H1 (cell line): ENCODE data around the gene HSPA4. TPM values are rescaled to one million over a fixed set of nuclear protein-coding genes. Genes with fewer than 3 reads are reported as not detected.

ENCODE experiments used
- CHD2 ChIP-seq: IDR thresholded peaks from 2 replicates; pipeline ENCODE4 v1.6.1; 2012; ENCODE audit warnings: low read length, improper control_type of control experiment
- KDM5A ChIP-seq: fragments of 200-600 bp; IDR thresholded peaks from 2 replicates; pipeline ENCODE4 v1.7.1; 2012; ENCODE audit warnings: mild to moderate bottlenecking, low read length, inconsistent platforms, mixed read lengths
- NRF1 ChIP-seq: IDR thresholded peaks from 2 replicates; pipeline ENCODE4 v1.6.1; 2011; ENCODE audit warnings: mild to moderate bottlenecking, low read depth, low read length, improper control_type of control experiment
- RBBP5 ChIP-seq: IDR thresholded peaks from 2 replicates; pipeline ENCODE4 v1.7.1; 2012; ENCODE audit warnings: low read depth, mild to moderate bottlenecking, inconsistent platforms, low read length, moderate library complexity, borderline replicate concordance
- SIX5 ChIP-seq: IDR thresholded peaks from 2 replicates; pipeline ENCODE4 v1.6.1; 2011; ENCODE audit warnings: mild to moderate bottlenecking, low read depth, low read length
- TBP ChIP-seq: IDR thresholded peaks from 2 replicates; pipeline ENCODE4 v1.6.1; 2011; ENCODE audit warnings: low read depth, low read length, improper control_type of control experiment
- polyA plus RNA-seq, 7 experiments: library from polyadenylated mRNA; depleted of rRNA in 3 of 7; stranded (reverse) in 5 of 7; unstranded in 2 of 7; fragments of >200 nt in 5 of 7; fragments of 200-250 nt in 2 of 7; gene quantifications; 1 replicate in 5 of 7; 2 replicates in 1 of 7; 4 replicates in 1 of 7; pipeline versions ENCODE4 v1.2.1 to v1.2.3, GENCODE V29; 2011 to 2013; ENCODE audit warnings: missing spikeins in 2 of 7, mixed read lengths in 2 of 7
- total RNA-seq: library from RNA; stranded (reverse); fragmentation: NEBNext Ultra II Directional; extraction: Animal tissue kit (Norgen Biotek cat#: 25700); gene quantifications from 2 replicates; pipeline ENCODE4 v1.2.1, GENCODE V29; 2021
- TF ChIP-seq, protein P1 (sequence below): fragments of 300-600 bp; sonication (generic); IDR thresholded peaks from 2 replicates; pipeline ENCODE4 v1.7.1; 2012; ENCODE audit warnings: low read length, moderate library complexity, mild to moderate bottlenecking, inconsistent platforms; ENCODE audit not compliant: insufficient replicate concordance

HSPA4 gene
- total and polyA plus RNA-seq, 2 of the 8 experiments (the other 6 are each of a cell fraction or from before 2014, with no cell fraction given) = 28.9 to 445 TPM

DNA sequence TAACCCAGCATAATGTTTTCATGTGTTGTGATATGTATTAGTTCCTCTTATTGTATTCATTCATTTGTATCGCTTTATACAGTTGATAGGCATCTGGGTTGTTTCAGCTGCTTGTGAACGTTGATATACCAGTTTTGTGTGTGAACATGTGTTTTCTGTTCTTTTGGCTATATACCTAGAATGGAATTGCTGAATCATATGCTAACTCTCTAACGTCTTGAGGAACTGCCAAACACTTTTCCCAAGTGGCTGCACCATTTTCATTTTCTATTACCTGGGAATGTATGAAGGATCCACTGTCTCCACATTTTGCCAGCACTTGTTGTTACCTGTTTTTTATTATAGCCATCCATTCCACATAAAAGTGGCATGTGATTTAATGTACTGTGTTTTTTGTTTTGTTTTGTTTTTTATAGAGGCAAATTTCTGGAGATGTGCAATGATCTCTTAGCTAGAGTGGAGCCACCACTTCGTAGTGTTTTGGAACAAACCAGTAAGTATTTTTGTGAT is 34.6 kb downstream of the HSPA4 start (continued):
- TF ChIP-seq, protein P1, sequence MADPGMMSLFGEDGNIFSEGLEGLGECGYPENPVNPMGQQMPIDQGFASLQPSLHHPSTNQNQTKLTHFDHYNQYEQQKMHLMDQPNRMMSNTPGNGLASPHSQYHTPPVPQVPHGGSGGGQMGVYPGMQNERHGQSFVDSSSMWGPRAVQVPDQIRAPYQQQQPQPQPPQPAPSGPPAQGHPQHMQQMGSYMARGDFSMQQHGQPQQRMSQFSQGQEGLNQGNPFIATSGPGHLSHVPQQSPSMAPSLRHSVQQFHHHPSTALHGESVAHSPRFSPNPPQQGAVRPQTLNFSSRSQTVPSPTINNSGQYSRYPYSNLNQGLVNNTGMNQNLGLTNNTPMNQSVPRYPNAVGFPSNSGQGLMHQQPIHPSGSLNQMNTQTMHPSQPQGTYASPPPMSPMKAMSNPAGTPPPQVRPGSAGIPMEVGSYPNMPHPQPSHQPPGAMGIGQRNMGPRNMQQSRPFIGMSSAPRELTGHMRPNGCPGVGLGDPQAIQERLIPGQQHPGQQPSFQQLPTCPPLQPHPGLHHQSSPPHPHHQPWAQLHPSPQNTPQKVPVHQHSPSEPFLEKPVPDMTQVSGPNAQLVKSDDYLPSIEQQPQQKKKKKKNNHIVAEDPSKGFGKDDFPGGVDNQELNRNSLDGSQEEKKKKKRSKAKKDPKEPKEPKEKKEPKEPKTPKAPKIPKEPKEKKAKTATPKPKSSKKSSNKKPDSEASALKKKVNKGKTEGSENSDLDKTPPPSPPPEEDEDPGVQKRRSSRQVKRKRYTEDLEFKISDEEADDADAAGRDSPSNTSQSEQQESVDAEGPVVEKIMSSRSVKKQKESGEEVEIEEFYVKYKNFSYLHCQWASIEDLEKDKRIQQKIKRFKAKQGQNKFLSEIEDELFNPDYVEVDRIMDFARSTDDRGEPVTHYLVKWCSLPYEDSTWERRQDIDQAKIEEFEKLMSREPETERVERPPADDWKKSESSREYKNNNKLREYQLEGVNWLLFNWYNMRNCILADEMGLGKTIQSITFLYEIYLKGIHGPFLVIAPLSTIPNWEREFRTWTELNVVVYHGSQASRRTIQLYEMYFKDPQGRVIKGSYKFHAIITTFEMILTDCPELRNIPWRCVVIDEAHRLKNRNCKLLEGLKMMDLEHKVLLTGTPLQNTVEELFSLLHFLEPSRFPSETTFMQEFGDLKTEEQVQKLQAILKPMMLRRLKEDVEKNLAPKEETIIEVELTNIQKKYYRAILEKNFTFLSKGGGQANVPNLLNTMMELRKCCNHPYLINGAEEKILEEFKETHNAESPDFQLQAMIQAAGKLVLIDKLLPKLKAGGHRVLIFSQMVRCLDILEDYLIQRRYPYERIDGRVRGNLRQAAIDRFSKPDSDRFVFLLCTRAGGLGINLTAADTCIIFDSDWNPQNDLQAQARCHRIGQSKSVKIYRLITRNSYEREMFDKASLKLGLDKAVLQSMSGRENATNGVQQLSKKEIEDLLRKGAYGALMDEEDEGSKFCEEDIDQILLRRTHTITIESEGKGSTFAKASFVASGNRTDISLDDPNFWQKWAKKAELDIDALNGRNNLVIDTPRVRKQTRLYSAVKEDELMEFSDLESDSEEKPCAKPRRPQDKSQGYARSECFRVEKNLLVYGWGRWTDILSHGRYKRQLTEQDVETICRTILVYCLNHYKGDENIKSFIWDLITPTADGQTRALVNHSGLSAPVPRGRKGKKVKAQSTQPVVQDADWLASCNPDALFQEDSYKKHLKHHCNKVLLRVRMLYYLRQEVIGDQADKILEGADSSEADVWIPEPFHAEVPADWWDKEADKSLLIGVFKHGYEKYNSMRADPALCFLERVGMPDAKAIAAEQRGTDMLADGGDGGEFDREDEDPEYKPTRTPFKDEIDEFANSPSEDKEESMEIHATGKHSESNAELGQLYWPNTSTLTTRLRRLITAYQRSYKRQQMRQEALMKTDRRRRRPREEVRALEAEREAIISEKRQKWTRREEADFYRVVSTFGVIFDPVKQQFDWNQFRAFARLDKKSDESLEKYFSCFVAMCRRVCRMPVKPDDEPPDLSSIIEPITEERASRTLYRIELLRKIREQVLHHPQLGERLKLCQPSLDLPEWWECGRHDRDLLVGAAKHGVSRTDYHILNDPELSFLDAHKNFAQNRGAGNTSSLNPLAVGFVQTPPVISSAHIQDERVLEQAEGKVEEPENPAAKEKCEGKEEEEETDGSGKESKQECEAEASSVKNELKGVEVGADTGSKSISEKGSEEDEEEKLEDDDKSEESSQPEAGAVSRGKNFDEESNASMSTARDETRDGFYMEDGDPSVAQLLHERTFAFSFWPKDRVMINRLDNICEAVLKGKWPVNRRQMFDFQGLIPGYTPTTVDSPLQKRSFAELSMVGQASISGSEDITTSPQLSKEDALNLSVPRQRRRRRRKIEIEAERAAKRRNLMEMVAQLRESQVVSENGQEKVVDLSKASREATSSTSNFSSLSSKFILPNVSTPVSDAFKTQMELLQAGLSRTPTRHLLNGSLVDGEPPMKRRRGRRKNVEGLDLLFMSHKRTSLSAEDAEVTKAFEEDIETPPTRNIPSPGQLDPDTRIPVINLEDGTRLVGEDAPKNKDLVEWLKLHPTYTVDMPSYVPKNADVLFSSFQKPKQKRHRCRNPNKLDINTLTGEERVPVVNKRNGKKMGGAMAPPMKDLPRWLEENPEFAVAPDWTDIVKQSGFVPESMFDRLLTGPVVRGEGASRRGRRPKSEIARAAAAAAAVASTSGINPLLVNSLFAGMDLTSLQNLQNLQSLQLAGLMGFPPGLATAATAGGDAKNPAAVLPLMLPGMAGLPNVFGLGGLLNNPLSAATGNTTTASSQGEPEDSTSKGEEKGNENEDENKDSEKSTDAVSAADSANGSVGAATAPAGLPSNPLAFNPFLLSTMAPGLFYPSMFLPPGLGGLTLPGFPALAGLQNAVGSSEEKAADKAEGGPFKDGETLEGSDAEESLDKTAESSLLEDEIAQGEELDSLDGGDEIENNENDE = no peak
- TF ChIP-seq RBBP5 (no peak), CHD2 (no peak), KDM5A (no peak), TBP (no peak), SIX5 (no peak), NRF1 (no peak)
